ENCODE results near the gene NEO1. TPM values are rescaled to one million over a fixed set of nuclear protein-coding genes. Genes with fewer than 3 reads are reported as not detected.

NEO1 gene
- polyA plus RNA-seq, 1 of the 3 experiments (the other 2 are of a cell fraction): 13.1 TPM

GRCh38 chr15:73019154-73019553 is 33.1 kb upstream of the NEO1 start:
- 88% methylated on average over 3 of the region's 3 CpGs for WGBS (ENCODE audit: low lambda C conversion rate)
- DNase-seq: no peak
- POLR2A ChIA-PET: no interaction called here

GRCh38 chr15:73019601-73020146 is 32.6 kb upstream of the NEO1 start:
- CTCF ChIA-PET: interaction anchor here (1.4 kb wide), 1 partner anchor 31 kb away, joined by 4 read pairs; no protein-coding TSS in a partner anchor
- POLR2A ChIA-PET: no interaction called here
- WGBS (ENCODE audit: low lambda C conversion rate): 50% methylated on average over 2 of the region's 2 CpGs
- no peak for TF ChIP-seq REST (IDR thresholded peaks at IDR 0.05; ENCODE audit: low read depth, low read length)
- TF ChIP-seq CTCF (IDR thresholded peaks at IDR 0.05): no peak
- TF ChIP-seq TCF12 (IDR thresholded peaks at IDR 0.05): no peak
- TF ChIP-seq FOXJ3 (CRISPR knock-in tag; IDR thresholded peaks at IDR 0.05): no peak
- no peak for TF ChIP-seq USF1 (IDR thresholded peaks at IDR 0.05; ENCODE audit: borderline replicate concordance, low read depth)
- no peak for TF ChIP-seq YY1 (IDR thresholded peaks at IDR 0.05; ENCODE audit: low read depth)
- no peak for TF ChIP-seq NRF1 (IDR thresholded peaks at IDR 0.05; ENCODE audit: low read depth, low read length)
- no peak for TF ChIP-seq EP300 (IDR thresholded peaks at IDR 0.05; ENCODE audit: borderline replicate concordance in 1 of 2, low read depth in 1 of 2, low read length in 1 of 2)
- no peak for TF ChIP-seq SIN3A (IDR thresholded peaks at IDR 0.05; ENCODE audit: borderline replicate concordance, low read depth, low read length)

More at GRCh38 chr15:73019154-73019553, 33.1 kb upstream of the NEO1 start:
- CTCF ChIA-PET: interaction anchor here (1.4 kb wide), 1 partner anchor 31 kb away, joined by 4 read pairs; no protein-coding TSS in a partner anchor
- H3K36me3 ChIP-seq (replicated peaks in 1 of 2; ENCODE audit: control insufficient read depth in 1 of 2, insufficient read depth in 2 of 2, low read length in 1 of 2): no peaks in the 10 kb centered on the region
- no peaks in the 10 kb centered on the region for H3K79me2 ChIP-seq (ENCODE audit: insufficient read depth)
- peaks cover 0 to 2% of the 10 kb centered on the region in 2 experiments; a peak in 1 of 4 replicates for H3K4me1 ChIP-seq (ENCODE audit: control insufficient read depth in 1 of 2, insufficient read depth in 2 of 2, low read depth in 1 of 2, low read length in 1 of 2)
- no peak overlapping the region for H3K27ac ChIP-seq (ENCODE audit: low read depth in 2 of 2, low read length in 1 of 2)
- H3K9me2 ChIP-seq: no peaks in the 10 kb centered on the region
- no peak overlapping the region for H3K4me3 ChIP-seq (ENCODE audit: low read depth in 2 of 2, low read length in 1 of 2)
- no peaks in the 10 kb centered on the region for H3F3A ChIP-seq (replicated peaks; ENCODE audit: insufficient read depth)
- H2AFZ ChIP-seq (ENCODE audit: low read depth): no peak overlapping the region
- no peaks in the 10 kb centered on the region for H4K20me1 ChIP-seq (ENCODE audit: insufficient read depth)
- H3K9ac ChIP-seq: no peak overlapping the region
- H3K27me3 ChIP-seq (ENCODE audit: insufficient read depth): peaks cover 4% of the 10 kb centered on the region; the same call in 1 of the 2 replicates
- TF ChIP-seq GABPA (IDR thresholded peaks at IDR 0.05; ENCODE audit: low read depth) (no peak), EZH2phosphoT487 (IDR thresholded peaks at IDR 0.05; ENCODE audit: borderline replicate concordance, low read depth) (no peak), MXI1 (IDR thresholded peaks at IDR 0.05; ENCODE audit: low read depth, low read length) (no peak), TCF12 (IDR thresholded peaks at IDR 0.05) (no peak), REST (IDR thresholded peaks at IDR 0.05; ENCODE audit: low read depth, low read length) (no peak)
- H3K9me3 ChIP-seq: no peaks in the 10 kb centered on the region
- H3K4me2 ChIP-seq: no peak overlapping the region

More at GRCh38 chr15:73019601-73020146, 32.6 kb upstream of the NEO1 start:
- no peak overlapping the region for H3K9ac ChIP-seq
- no peaks in the 10 kb centered on the region for H3K9me3 ChIP-seq
- no peaks in the 10 kb centered on the region for H4K20me1 ChIP-seq (ENCODE audit: insufficient read depth)
- H3F3A ChIP-seq (replicated peaks; ENCODE audit: insufficient read depth): no peaks in the 10 kb centered on the region
- H3K9me2 ChIP-seq: no peaks in the 10 kb centered on the region
- H3K4me3 ChIP-seq (ENCODE audit: low read depth in 2 of 2, low read length in 1 of 2): no peak overlapping the region
- H3K27me3 ChIP-seq (ENCODE audit: insufficient read depth): peaks cover 4% of the 10 kb centered on the region; the same call in 1 of the 2 replicates
- H3K4me2 ChIP-seq: no peak overlapping the region
- no peaks in the 10 kb centered on the region for H3K36me3 ChIP-seq (replicated peaks in 1 of 2; ENCODE audit: control insufficient read depth in 1 of 2, insufficient read depth in 2 of 2, low read length in 1 of 2)
- H3K4me1 ChIP-seq (ENCODE audit: control insufficient read depth in 1 of 2, insufficient read depth in 2 of 2, low read depth in 1 of 2, low read length in 1 of 2): peaks cover 0 to 2% of the 10 kb centered on the region in 2 experiments; a peak in 1 of 4 replicates
- no peak overlapping the region for H2AFZ ChIP-seq (ENCODE audit: low read depth)
- no peak for DNase-seq
- H3K79me2 ChIP-seq (ENCODE audit: insufficient read depth): no peaks in the 10 kb centered on the region
- H3K27ac ChIP-seq (ENCODE audit: low read depth in 2 of 2, low read length in 1 of 2): no peak overlapping the region
